ENCODE results near the gene CASP9.

DNA sequence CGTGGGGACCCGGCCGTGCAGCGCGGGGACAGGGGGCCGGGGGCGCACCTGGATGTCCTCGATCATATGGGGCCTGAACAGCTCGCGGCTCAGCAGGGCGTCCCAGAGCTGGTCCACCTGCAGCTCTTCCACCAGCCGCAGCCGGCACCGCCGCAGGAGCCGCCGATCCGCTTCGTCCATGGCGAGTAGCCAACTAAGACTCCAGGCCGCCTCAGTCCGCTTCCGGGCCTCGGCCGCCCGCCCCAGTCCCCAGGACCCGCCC is at the start of gene CASP9:
- TF ChIP-seq, protein P1, sequence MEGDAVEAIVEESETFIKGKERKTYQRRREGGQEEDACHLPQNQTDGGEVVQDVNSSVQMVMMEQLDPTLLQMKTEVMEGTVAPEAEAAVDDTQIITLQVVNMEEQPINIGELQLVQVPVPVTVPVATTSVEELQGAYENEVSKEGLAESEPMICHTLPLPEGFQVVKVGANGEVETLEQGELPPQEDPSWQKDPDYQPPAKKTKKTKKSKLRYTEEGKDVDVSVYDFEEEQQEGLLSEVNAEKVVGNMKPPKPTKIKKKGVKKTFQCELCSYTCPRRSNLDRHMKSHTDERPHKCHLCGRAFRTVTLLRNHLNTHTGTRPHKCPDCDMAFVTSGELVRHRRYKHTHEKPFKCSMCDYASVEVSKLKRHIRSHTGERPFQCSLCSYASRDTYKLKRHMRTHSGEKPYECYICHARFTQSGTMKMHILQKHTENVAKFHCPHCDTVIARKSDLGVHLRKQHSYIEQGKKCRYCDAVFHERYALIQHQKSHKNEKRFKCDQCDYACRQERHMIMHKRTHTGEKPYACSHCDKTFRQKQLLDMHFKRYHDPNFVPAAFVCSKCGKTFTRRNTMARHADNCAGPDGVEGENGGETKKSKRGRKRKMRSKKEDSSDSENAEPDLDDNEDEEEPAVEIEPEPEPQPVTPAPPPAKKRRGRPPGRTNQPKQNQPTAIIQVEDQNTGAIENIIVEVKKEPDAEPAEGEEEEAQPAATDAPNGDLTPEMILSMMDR (IDR thresholded peaks at IDR 0.05): no peak
- no peak for TF ChIP-seq POLR2A (IDR thresholded peaks at IDR 0.05)

Data from vagina (tissue), 2 donors.